ENCODE measurements around the gene LIPM. TPM values are rescaled to one million over a fixed set of nuclear protein-coding genes. Genes with fewer than 3 reads are reported as not detected.
A peak's percentile ranks its signal among the peaks of the same experiment; 100 is the strongest.

Gene LIPM
- polyA plus RNA-seq, 4 donors, result 0.13 TPM; not detected in 3

DNA sequence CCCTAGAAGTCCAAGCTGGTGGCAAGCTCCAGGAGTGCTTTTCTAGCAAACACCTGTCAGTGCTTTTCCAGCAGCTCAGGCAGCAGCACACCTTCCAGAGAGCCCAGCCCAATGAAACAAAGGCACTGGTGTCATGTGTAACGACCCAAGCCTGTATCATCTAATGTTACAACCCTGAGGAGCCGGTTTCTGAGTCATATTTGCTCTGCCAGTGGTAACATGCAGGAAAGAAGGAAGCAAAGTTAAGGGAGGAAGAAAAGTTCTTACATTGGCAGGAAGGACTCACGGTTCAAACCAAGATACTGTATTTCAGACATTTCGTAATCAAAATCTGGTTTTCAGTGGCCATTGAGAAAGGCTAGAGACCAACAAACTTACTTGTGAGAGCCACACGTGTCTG, 49.2 kb downstream of the LIPM start, which contains the start of gene ANKRD22:
ANKRD22 (minus strand) TSS at position 139 of the 400 bp plus-strand sequence. CDS start 237 bp downstream, outside the sequence.
- H3K4me1 ChIP-seq (ENCODE audit: control insufficient read depth in 3 of 3, insufficient read depth in 2 of 3, low read depth in 1 of 3, low read length in 2 of 3), result peaks cover 0 to 8% (median 7%) of the 10 kb centered on the region in 3 donors
- DNase-seq, result peak; percentile 93 to 96
- WGBS, 3 donors, result 12 to 51% (median 21%) methylated on average over 5 of the region's 5 CpGs

DNA sequence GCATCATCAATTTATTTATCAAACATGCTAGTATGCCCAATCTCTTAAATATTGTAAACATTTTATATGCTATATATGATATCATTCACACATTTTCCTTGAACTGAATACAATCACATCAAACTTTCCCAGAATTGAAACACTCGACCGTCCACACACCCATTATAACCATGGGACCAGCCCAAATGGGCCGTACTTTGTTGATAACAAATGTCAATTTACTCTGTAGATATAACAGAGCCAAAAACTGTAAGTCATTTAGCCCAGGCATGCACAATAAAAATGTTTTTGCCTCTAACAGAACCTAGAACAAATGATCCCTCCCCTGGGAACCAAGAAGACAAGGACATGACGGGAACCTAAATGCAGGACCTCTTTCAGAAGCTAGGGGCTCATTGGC, 49.8 kb downstream of the LIPM start:
- DNase-seq, result no peak

More for the DNA sequence above, 49.2 kb downstream of the LIPM start, which contains the start of gene ANKRD22:
- Histone ChIP-seq H3K27ac (ENCODE audit: low read depth in 1 of 3, low read length in 2 of 3) (peak within 1 kb of the TSS; percentile 56 to 77 (median 57)), H3K36me3 (ENCODE audit: control insufficient read depth in 3 of 3, insufficient read depth in 2 of 3, low read depth in 1 of 3, low read length in 3 of 3) (no peaks in the 10 kb centered on the region), H3K4me3 (ENCODE audit: low read depth in 1 of 3, low read length in 3 of 3) (no peak within 1 kb of the TSS), H3K9me3 (ENCODE audit: control insufficient read depth in 2 of 2, insufficient read depth in 1 of 2, low read depth in 1 of 2, low read length in 1 of 2) (no peaks in the 10 kb centered on the region), H3K27me3 (ENCODE audit: control insufficient read depth in 3 of 3, insufficient read depth in 3 of 3, low read length in 3 of 3) (no peaks in the 10 kb centered on the region)
- no peak for FAIRE-seq

DNA sequence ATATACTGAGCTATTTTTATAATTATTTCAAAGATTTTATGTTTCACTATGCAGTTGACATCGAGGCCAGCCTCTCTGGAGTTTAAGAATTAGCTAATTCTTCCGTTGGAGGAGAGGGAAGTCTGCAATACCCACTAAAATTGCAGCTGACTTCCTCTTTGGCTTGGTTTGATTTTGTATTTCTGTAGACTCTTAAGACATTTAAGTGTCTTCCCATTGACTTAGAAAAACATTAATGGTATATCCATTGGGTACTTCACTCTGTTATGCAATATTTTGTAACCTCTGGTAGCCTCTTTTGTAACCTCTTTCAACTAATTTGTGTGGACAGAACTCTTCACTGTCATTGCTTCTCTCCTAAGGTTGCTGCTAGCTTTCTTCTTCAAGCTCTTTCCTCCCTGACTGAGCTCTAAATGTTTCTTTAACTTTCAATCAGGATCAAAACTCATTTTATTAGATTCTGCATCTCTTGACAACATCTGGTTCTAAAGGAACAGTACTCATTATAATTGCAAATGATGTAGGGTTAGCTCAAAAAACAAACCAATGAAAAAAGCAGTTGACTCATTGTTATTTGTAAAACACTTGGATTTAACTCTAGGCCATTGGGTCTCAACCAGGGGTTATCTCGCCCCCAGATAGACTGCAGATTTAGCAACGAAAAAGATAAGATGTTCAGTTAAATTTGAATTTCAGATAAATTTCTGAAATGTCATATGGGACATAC, 50.8 kb downstream of the LIPM start:
- DNase-seq (no peak), FAIRE-seq (no peak)
- 61 to 73% (median 70%) methylated on average over 4 of the region's 4 CpGs for WGBS, 3 donors
- Histone ChIP-seq H3K4me3 (ENCODE audit: low read depth in 1 of 3, low read length in 3 of 3) (no peak overlapping the region), H3K9me3 (ENCODE audit: control insufficient read depth in 2 of 2, insufficient read depth in 1 of 2, low read depth in 1 of 2, low read length in 1 of 2) (no peaks in the 10 kb centered on the region), H3K27me3 (ENCODE audit: control insufficient read depth in 3 of 3, insufficient read depth in 3 of 3, low read length in 3 of 3) (no peaks in the 10 kb centered on the region), H3K27ac (ENCODE audit: low read depth in 1 of 3, low read length in 2 of 3) (no peak overlapping the region), H3K36me3 (ENCODE audit: control insufficient read depth in 3 of 3, insufficient read depth in 2 of 3, low read depth in 1 of 3, low read length in 3 of 3) (no peaks in the 10 kb centered on the region), H3K4me1 (ENCODE audit: control insufficient read depth in 3 of 3, insufficient read depth in 2 of 3, low read depth in 1 of 3, low read length in 2 of 3) (peaks cover 0 to 16% (median 6%) of the 10 kb centered on the region in 3 donors)

More for the DNA sequence above, 49.8 kb downstream of the LIPM start:
- Histone ChIP-seq H3K27me3 (ENCODE audit: control insufficient read depth in 3 of 3, insufficient read depth in 3 of 3, low read length in 3 of 3) (no peaks in the 10 kb centered on the region), H3K9me3 (ENCODE audit: control insufficient read depth in 2 of 2, insufficient read depth in 1 of 2, low read depth in 1 of 2, low read length in 1 of 2) (no peaks in the 10 kb centered on the region), H3K36me3 (ENCODE audit: control insufficient read depth in 3 of 3, insufficient read depth in 2 of 3, low read depth in 1 of 3, low read length in 3 of 3) (no peaks in the 10 kb centered on the region), H3K4me1 (ENCODE audit: control insufficient read depth in 3 of 3, insufficient read depth in 2 of 3, low read depth in 1 of 3, low read length in 2 of 3) (peaks cover 0 to 8% (median 7%) of the 10 kb centered on the region in 3 donors), H3K27ac (ENCODE audit: low read depth in 1 of 3, low read length in 2 of 3) (peak overlapping the region in 1 of 3 donors; percentile 77), H3K4me3 (ENCODE audit: low read depth in 1 of 3, low read length in 3 of 3) (no peak overlapping the region)
- FAIRE-seq, result no peak
- 32 to 61% (median 52%) methylated on average over 4 of the region's 4 CpGs for WGBS, 3 donors

DNA sequence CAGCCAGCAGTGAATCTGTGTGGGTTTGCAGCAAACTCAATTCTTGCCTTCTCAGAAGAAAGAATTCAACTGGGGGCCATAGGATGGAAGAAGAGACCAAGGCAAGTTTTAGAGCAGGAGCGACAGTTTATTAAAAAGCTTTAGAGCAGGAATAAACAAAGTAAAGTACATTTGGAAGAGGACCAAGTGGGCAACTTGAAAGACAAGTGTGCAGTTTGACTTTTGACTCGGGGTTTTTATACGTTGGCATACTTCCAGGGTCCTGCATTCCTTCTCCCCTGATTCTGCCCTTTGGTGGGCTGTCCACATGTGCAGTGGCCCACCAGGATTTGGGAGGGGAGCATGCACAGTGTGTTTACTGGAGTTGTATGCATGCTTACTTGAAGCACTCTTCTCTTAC, 52.2 kb downstream of the LIPM start:
- DNase-seq, result no peak
- H3K27ac ChIP-seq (ENCODE audit: low read depth in 1 of 3, low read length in 2 of 3), result no peak overlapping the region
- H3K4me1 ChIP-seq (ENCODE audit: control insufficient read depth in 3 of 3, insufficient read depth in 2 of 3, low read depth in 1 of 3, low read length in 2 of 3), result peaks cover 0 to 21% (median 3%) of the 10 kb centered on the region in 3 donors
- no peaks in the 10 kb centered on the region for H3K36me3 ChIP-seq (ENCODE audit: control insufficient read depth in 3 of 3, insufficient read depth in 2 of 3, low read depth in 1 of 3, low read length in 3 of 3)
- no peaks in the 10 kb centered on the region for H3K27me3 ChIP-seq (ENCODE audit: control insufficient read depth in 3 of 3, insufficient read depth in 3 of 3, low read length in 3 of 3)
- no peak overlapping the region for H3K4me3 ChIP-seq (ENCODE audit: low read depth in 1 of 3, low read length in 3 of 3)
- WGBS, 3 donors, result 10 to 38% (median 33%) methylated on average over 3 of the region's 3 CpGs
- FAIRE-seq, result no peak
- H3K9me3 ChIP-seq (ENCODE audit: control insufficient read depth in 2 of 2, insufficient read depth in 1 of 2, low read depth in 1 of 2, low read length in 1 of 2), result no peaks in the 10 kb centered on the region

DNA sequence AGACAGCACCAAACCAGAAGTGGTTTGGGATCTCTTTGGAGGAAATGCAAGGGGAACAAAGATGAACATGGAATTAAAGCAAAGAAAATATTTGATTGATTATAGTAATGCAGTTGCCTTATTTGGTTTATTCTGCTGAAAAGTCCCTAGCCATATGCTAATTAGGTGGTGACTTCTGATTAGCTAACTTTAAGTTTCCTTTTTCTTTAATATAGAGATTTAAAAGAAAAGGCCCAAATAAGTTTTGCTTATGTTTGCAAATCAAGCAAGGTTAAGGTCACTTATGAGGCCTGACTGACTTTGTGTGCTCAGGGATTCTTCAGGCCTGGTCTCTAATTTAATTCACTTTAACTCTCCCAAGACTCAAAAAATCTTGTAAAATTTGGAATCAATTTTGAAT, 55.3 kb downstream of the LIPM start:
- DNase-seq (no peak), FAIRE-seq (no peak)
- Histone ChIP-seq H3K4me3 (ENCODE audit: low read depth in 1 of 3, low read length in 3 of 3) (no peak overlapping the region), H3K4me1 (ENCODE audit: control insufficient read depth in 3 of 3, insufficient read depth in 2 of 3, low read depth in 1 of 3, low read length in 2 of 3) (peaks cover 0 to 12% (median 3%) of the 10 kb centered on the region in 3 donors), H3K36me3 (ENCODE audit: control insufficient read depth in 3 of 3, insufficient read depth in 2 of 3, low read depth in 1 of 3, low read length in 3 of 3) (no peaks in the 10 kb centered on the region), H3K27ac (ENCODE audit: low read depth in 1 of 3, low read length in 2 of 3) (peak overlapping the region in 1 of 3 donors; percentile 73), H3K27me3 (ENCODE audit: control insufficient read depth in 3 of 3, insufficient read depth in 3 of 3, low read length in 3 of 3) (no peaks in the 10 kb centered on the region), H3K9me3 (ENCODE audit: control insufficient read depth in 2 of 2, insufficient read depth in 1 of 2, low read depth in 1 of 2, low read length in 1 of 2) (no peaks in the 10 kb centered on the region)

DNA sequence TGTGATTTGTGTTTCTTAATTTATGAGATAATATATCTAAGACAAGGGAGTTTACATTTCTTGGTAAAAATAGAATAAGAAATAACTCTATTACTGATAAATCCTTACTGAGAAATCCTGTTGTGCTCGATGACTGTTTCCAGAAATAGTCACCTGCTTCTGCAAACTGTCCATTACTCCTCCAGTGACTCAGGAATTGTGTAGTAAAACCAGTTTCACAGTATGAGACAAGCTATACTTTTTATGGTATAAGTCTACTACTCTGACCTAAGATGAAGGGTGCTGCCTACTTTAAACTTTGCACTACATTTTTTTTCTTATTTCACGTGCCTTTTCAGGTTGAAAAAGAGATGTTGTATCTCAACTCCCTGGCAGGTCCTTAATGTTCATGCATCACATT, 56.0 kb downstream of the LIPM start:
- Histone ChIP-seq H3K36me3 (ENCODE audit: control insufficient read depth in 3 of 3, insufficient read depth in 2 of 3, low read depth in 1 of 3, low read length in 3 of 3) (no peaks in the 10 kb centered on the region), H3K27me3 (ENCODE audit: control insufficient read depth in 3 of 3, insufficient read depth in 3 of 3, low read length in 3 of 3) (no peaks in the 10 kb centered on the region), H3K4me3 (ENCODE audit: low read depth in 1 of 3, low read length in 3 of 3) (no peak overlapping the region), H3K4me1 (ENCODE audit: control insufficient read depth in 3 of 3, insufficient read depth in 2 of 3, low read depth in 1 of 3, low read length in 2 of 3) (peaks cover 0 to 12% (median 3%) of the 10 kb centered on the region in 3 donors), H3K27ac (ENCODE audit: low read depth in 1 of 3, low read length in 2 of 3) (peak overlapping the region in 1 of 3 donors; percentile 73), H3K9me3 (ENCODE audit: control insufficient read depth in 2 of 2, insufficient read depth in 1 of 2, low read depth in 1 of 2, low read length in 1 of 2) (no peaks in the 10 kb centered on the region)
- 12 to 50% (median 15%) methylated on average over 2 of the region's 2 CpGs for WGBS, 3 donors
- peak; percentile 42 to 82 for DNase-seq
- no peak for FAIRE-seq

DNA sequence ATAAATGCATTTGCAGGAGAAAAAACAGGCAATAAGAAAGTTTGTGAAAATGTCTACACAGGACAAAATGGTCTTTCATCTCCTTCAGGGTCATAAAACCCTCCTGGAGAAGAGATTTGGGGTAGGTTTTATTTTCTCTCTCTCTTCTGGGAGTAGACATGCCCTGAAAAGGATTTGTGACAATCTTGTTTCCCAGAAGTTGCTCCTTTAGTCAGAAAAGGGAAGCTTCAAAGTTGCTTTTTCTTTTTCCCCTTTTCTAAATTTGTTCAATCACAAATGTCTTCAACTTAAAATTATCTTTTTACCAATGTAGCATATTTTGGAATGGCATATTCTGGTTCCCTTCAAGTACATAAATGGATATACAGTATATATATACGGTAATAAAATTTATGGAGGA, 58.5 kb downstream of the LIPM start:
- Histone ChIP-seq H3K9me3 (ENCODE audit: control insufficient read depth in 2 of 2, insufficient read depth in 1 of 2, low read depth in 1 of 2, low read length in 1 of 2) (no peaks in the 10 kb centered on the region), H3K4me3 (ENCODE audit: low read depth in 1 of 3, low read length in 3 of 3) (no peak overlapping the region), H3K27ac (ENCODE audit: low read depth in 1 of 3, low read length in 2 of 3) (no peak overlapping the region), H3K36me3 (ENCODE audit: control insufficient read depth in 3 of 3, insufficient read depth in 2 of 3, low read depth in 1 of 3, low read length in 3 of 3) (no peaks in the 10 kb centered on the region), H3K4me1 (ENCODE audit: control insufficient read depth in 3 of 3, insufficient read depth in 2 of 3, low read depth in 1 of 3, low read length in 2 of 3) (peaks cover 0 to 12% (median 0%) of the 10 kb centered on the region in 3 donors), H3K27me3 (ENCODE audit: control insufficient read depth in 3 of 3, insufficient read depth in 3 of 3, low read length in 3 of 3) (no peaks in the 10 kb centered on the region)
- FAIRE-seq (no peak), DNase-seq (no peak)
- WGBS, 3 donors, result 42 to 90% (median 83%) methylated on average over 1 of the region's 1 CpG

DNA sequence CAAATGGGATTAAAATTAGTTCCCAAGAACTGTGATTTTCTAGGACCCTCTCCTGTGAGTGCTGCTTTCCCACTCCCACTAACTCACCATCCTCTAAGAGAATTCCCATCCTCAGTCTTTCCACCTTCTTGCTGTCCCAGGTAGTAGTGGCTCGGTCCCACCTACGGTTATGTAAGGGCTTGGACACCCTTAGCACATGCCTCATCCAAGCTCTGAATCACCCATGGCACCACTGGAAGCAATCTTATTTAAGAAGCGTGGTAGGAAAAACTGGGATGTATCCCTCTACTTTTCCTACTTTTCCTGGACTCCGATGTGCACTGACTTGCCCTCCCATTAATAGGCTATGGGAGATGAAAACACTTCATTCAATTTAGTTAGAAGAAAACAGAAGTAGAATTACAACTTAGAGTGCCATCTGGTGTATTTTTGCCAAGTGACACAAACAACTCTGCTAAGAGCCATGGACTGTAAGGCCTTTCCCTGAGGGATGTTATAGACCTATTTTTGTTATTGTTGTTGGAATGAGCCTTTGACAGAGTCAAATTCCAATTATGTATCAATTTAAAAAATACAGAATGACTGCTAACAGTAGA, 62.8 kb downstream of the LIPM start:
- DNase-seq (peak; percentile 46 to 51), FAIRE-seq (no peak)
- no peaks in the 10 kb centered on the region for H3K9me3 ChIP-seq (ENCODE audit: control insufficient read depth in 2 of 2, insufficient read depth in 1 of 2, low read depth in 1 of 2, low read length in 1 of 2)
- H3K27ac ChIP-seq (ENCODE audit: low read depth in 1 of 3, low read length in 2 of 3), result no peak overlapping the region
- no peaks in the 10 kb centered on the region for H3K27me3 ChIP-seq (ENCODE audit: control insufficient read depth in 3 of 3, insufficient read depth in 3 of 3, low read length in 3 of 3)
- H3K36me3 ChIP-seq (ENCODE audit: control insufficient read depth in 3 of 3, insufficient read depth in 2 of 3, low read depth in 1 of 3, low read length in 3 of 3), result no peaks in the 10 kb centered on the region
- no peaks in the 10 kb centered on the region for H3K4me1 ChIP-seq (ENCODE audit: control insufficient read depth in 3 of 3, insufficient read depth in 2 of 3, low read depth in 1 of 3, low read length in 2 of 3)
- WGBS, 3 donors, result 73 to 87% (median 79%) methylated on average over 4 of the region's 4 CpGs
- no peak overlapping the region for H3K4me3 ChIP-seq (ENCODE audit: low read depth in 1 of 3, low read length in 3 of 3)

Measured in small intestine (tissue), 7 donors.